ENCODE measurements around the gene RELT.
A peak's percentile ranks its signal among the peaks of the same experiment; 100 is the strongest.

Gene RELT

DNA sequence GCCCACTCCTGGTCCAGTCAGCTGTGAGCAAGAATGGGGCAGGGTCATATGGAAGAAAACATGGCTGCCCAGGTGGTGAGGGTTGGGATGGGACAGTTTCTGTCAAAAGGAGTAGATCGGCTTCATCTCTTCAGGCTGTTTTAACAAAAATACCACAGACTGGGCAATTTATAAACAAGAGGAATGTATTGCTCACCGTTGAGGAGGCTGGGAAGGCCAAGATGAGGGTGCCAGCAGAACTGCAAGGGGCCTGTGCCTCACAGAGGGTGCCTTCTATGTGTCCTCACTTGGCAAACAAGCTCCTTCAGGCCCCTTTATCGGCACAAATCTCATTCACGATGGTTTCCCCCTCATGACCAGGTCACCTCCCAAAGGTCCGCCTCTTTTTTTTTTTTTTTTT, 18.1 kb upstream of the RELT start:
- no peak overlapping the region for H3K4me3 Mint-ChIP-seq
- H3K27me3 Mint-ChIP-seq = no peaks in the 10 kb centered on the region
- no peaks in the 10 kb centered on the region for H3K4me1 Mint-ChIP-seq (ENCODE audit: low read depth)
- no peaks in the 10 kb centered on the region for H3K9me3 Mint-ChIP-seq
- peaks cover 16% of the 10 kb centered on the region for H3K36me3 Mint-ChIP-seq (ENCODE audit: low read depth)
- H3K27ac Mint-ChIP-seq = no peak overlapping the region
- intact Hi-C loops (cut with micrococcal nuclease) = no loop called here

GRCh38 chr11:73359341-73359740, 16.9 kb upstream of the RELT start:
- no peaks in the 10 kb centered on the region for H3K9me3 Mint-ChIP-seq
- peak overlapping the region; percentile 43 for H3K27ac Mint-ChIP-seq
- no peaks in the 10 kb centered on the region for H3K4me1 Mint-ChIP-seq (ENCODE audit: low read depth)
- H3K4me3 Mint-ChIP-seq = no peak overlapping the region
- no peaks in the 10 kb centered on the region for H3K27me3 Mint-ChIP-seq
- peaks cover 24% of the 10 kb centered on the region for H3K36me3 Mint-ChIP-seq (ENCODE audit: low read depth)
- intact Hi-C loops (cut with micrococcal nuclease) = no loop called here

GRCh38 chr11:73359930-73360742, 16.1 kb upstream of the RELT start:
- Mint-ChIP-seq H3K36me3 (ENCODE audit: low read depth) (peaks cover 24% of the 10 kb centered on the region), H3K4me3 (no peak overlapping the region), H3K27ac (peak overlapping the region; percentile 43), H3K4me1 (ENCODE audit: low read depth) (no peaks in the 10 kb centered on the region), H3K27me3 (no peaks in the 10 kb centered on the region), H3K9me3 (no peaks in the 10 kb centered on the region)
- intact Hi-C loops (cut with micrococcal nuclease) = no loop called here

DNA sequence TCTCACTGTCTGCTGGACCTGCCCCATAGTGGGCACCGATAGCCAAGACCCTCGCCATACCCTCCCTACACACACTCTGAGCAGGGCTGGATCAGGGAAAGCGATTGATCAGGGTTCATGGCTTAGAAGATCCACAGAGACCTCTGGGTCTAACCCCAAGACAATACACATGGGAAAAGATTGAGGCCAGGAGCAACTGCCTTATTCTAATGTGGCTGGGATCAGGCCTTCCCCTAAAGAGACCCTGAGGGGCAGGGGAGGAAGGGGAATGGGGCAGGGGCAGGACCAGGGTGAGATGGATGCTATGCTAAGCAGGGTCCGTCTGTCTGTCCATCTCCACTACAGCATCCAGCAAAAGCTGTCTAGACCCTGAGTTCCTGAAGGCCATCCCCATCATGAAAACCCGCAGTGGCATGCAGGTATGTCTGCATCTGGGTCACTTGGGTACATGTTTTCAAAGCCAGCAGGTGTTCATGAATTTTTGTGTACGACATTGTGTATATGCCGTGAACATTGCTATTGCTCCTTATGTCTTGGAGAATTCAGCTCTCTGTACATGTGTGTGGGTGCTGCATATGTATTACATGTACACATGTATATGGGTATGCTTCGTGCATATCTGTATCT, 15.3 kb upstream of the RELT start:
- Mint-ChIP-seq H3K4me1 (ENCODE audit: low read depth) (peaks cover 3% of the 10 kb centered on the region), H3K36me3 (ENCODE audit: low read depth) (peaks cover 24% of the 10 kb centered on the region), H3K4me3 (no peak overlapping the region), H3K9me3 (no peaks in the 10 kb centered on the region), H3K27me3 (no peaks in the 10 kb centered on the region), H3K27ac (no peak overlapping the region)
- intact Hi-C loops (cut with micrococcal nuclease) = no loop called here

- H3K9me3 Mint-ChIP-seq = no peaks in the 10 kb centered on the region
- H3K27me3 Mint-ChIP-seq = no peaks in the 10 kb centered on the region
- intact Hi-C loops (cut with micrococcal nuclease) = no loop called here
- H3K36me3 Mint-ChIP-seq (ENCODE audit: low read depth) = peaks cover 24% of the 10 kb centered on the region
- H3K4me3 Mint-ChIP-seq = no peak overlapping the region
- H3K4me1 Mint-ChIP-seq (ENCODE audit: low read depth) = peaks cover 16% of the 10 kb centered on the region
- H3K27ac Mint-ChIP-seq = no peak overlapping the region
Measured at GRCh38 chr11:73361953-73362776, 14.0 kb upstream of the RELT start.

DNA sequence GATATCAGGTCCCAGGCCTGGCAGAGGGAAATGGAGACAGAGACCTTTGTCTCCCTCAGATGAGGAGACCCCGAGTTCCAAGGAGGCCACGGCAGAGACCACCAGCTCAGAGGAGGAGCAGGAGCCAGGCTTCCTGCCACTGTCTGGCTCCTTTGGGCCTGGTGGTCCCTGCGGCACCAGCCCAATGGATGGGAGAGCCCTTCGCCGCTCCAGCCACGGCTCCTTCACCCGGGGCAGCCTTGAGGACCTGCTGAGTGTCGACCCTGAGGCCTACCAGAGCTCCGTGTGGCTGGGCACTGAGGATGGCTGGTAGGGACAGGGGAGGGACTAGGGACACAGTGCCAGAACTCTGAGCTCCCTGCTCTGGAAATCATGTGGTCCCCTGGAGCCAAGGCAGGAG, 13.1 kb upstream of the RELT start:
- peaks cover 21% of the 10 kb centered on the region for H3K4me1 Mint-ChIP-seq (ENCODE audit: low read depth)
- H3K9me3 Mint-ChIP-seq = no peaks in the 10 kb centered on the region
- no peaks in the 10 kb centered on the region for H3K27me3 Mint-ChIP-seq
- H3K4me3 Mint-ChIP-seq = no peak overlapping the region
- intact Hi-C loops (cut with micrococcal nuclease) = no loop called here
- no peak overlapping the region for H3K27ac Mint-ChIP-seq
- peaks cover 24% of the 10 kb centered on the region for H3K36me3 Mint-ChIP-seq (ENCODE audit: low read depth)

- intact Hi-C loops (cut with micrococcal nuclease) = no loop called here
- no peaks in the 10 kb centered on the region for H3K27me3 Mint-ChIP-seq
- H3K27ac Mint-ChIP-seq = no peak overlapping the region
- H3K4me3 Mint-ChIP-seq = no peak overlapping the region
- peaks cover 17% of the 10 kb centered on the region for H3K36me3 Mint-ChIP-seq (ENCODE audit: low read depth)
- no peaks in the 10 kb centered on the region for H3K9me3 Mint-ChIP-seq
- H3K4me1 Mint-ChIP-seq (ENCODE audit: low read depth) = peaks cover 21% of the 10 kb centered on the region
Measured at GRCh38 chr11:73365352-73366264, 10.6 kb upstream of the RELT start.

GRCh38 chr11:73366265-73366610, 10.0 kb upstream of the RELT start:
- Mint-ChIP-seq H3K27ac (no peak overlapping the region), H3K9me3 (no peaks in the 10 kb centered on the region), H3K36me3 (ENCODE audit: low read depth) (peaks cover 17% of the 10 kb centered on the region), H3K27me3 (peaks cover 3% of the 10 kb centered on the region), H3K4me3 (no peak overlapping the region), H3K4me1 (ENCODE audit: low read depth) (peaks cover 21% of the 10 kb centered on the region)
- intact Hi-C loops (cut with micrococcal nuclease) = no loop called here

DNA sequence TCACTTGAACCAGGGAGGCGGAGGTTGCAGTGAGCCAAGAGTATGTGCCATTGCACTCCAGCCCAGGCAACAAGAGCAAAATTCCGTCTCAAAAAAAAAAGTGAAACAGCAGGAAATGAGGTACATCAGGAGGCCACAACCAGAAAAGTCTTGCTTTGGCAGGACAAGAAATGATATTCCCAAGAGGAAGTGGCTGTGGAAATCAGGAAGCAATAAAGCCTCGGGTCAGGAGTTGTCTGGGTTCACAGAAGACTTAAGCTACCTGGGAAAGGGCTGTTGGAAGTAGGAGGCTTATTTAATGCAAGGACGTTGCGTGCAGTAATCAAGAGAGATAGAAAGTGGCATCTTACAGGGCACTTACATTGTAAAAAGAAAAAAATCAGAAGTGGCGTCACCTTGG, 9.2 kb upstream of the RELT start:
- Mint-ChIP-seq H3K4me3 (no peak overlapping the region), H3K27ac (no peak overlapping the region), H3K27me3 (peaks cover 9% of the 10 kb centered on the region), H3K4me1 (ENCODE audit: low read depth) (peaks cover 24% of the 10 kb centered on the region), H3K9me3 (no peaks in the 10 kb centered on the region), H3K36me3 (ENCODE audit: low read depth) (peaks cover 17% of the 10 kb centered on the region)
- intact Hi-C loops (cut with micrococcal nuclease) = no loop called here

- Mint-ChIP-seq H3K4me3 (no peak overlapping the region), H3K36me3 (ENCODE audit: low read depth) (peaks cover 14% of the 10 kb centered on the region), H3K27me3 (peaks cover 9% of the 10 kb centered on the region), H3K9me3 (no peaks in the 10 kb centered on the region), H3K27ac (no peak overlapping the region), H3K4me1 (ENCODE audit: low read depth) (peaks cover 30% of the 10 kb centered on the region)
- intact Hi-C loops (cut with micrococcal nuclease) = no loop called here
Measured at GRCh38 chr11:73367482-73368024, 8.6 kb upstream of the RELT start.

DNA sequence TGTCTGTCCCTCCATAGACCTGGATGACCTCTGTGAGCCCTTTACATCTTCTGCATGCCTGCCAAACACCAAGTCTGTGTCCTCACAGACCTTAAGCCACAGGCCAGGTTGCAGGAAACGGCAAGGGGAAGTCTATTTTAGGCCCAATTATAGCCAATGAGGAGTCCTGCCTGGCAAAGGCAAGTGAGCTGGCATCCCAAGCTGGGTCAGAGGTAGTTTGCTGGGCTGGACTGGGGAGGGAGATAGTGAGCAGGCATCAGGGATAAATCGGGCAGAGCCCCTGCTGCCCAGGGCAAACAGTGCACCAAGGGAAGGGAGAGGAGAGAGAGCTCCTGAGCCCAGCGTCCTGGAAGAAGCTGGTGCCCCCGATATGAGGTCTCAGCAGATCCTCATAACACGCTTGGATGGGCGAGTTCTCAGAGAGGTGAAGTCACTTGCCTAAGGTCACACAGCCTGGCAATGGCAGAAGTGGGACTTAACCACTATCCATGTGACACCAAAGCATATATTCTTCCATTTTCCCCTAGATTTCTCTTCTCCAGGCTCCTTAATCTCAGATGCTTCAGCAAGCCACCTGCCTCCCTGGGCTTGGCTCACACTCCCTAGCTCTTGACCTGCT, 3.7 kb upstream of the RELT start:
- peaks cover 9% of the 10 kb centered on the region for H3K27me3 Mint-ChIP-seq
- H3K27ac Mint-ChIP-seq = no peak overlapping the region
- H3K4me3 Mint-ChIP-seq = no peak overlapping the region
- H3K36me3 Mint-ChIP-seq (ENCODE audit: low read depth) = peaks cover 10% of the 10 kb centered on the region
- intact Hi-C loops (cut with micrococcal nuclease) = no loop called here
- peaks cover 28% of the 10 kb centered on the region for H3K4me1 Mint-ChIP-seq (ENCODE audit: low read depth)
- no peaks in the 10 kb centered on the region for H3K9me3 Mint-ChIP-seq

DNA sequence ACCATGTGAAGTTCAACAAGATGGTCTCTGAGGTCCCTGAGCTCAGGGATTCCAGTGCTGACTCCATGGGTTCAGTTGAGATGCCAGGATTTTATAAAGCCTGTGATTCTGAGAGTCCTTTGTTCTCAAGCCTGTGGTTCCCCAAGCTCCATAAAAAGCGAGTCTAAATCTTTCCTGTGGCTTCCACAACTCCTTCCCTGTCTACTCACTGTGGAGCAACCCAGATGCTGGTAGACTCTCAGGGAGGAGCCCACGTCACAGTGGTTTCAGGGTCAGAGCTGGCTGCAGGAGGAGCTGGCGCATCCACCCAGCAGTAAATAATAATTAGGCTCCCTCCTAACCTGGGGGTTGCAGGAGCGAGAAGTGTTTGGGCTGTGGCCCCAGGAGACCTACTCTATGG, 2.0 kb upstream of the RELT start:
- Mint-ChIP-seq H3K9me3 (no peaks in the 10 kb centered on the region), H3K27ac (no peak overlapping the region), H3K36me3 (ENCODE audit: low read depth) (peaks cover 27% of the 10 kb centered on the region), H3K4me1 (ENCODE audit: low read depth) (peaks cover 39% of the 10 kb centered on the region), H3K4me3 (no peak overlapping the region), H3K27me3 (peaks cover 9% of the 10 kb centered on the region)
- intact Hi-C loops (cut with micrococcal nuclease) = no loop called here

DNA sequence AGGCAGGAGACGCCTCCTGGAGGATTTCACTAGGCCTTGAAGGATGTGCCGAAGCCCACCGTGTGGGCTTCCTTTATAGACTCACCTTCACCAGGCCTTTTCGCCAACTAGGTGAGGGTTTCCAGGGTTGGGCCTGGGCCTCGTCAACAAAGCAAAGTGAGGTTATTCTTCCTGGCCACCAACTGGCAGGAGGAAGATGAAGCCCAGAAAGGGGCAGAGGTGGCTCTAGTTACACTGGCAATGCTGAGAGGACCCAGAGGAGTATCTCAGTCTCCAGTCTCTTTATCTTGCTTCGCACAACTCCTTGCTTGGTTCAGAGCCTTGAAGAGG, 404 bp upstream of the RELT start:
- peaks cover 55% of the 10 kb centered on the region for H3K4me1 Mint-ChIP-seq (ENCODE audit: low read depth)
- peak overlapping the region; percentile 84 for H3K4me3 Mint-ChIP-seq
- H3K27ac Mint-ChIP-seq = peak overlapping the region; percentile 86
- intact Hi-C loops (cut with micrococcal nuclease) = loop anchor here (1.0 kb wide), 1 partner anchor 18 kb away; no protein-coding TSS in a partner anchor
- H3K9me3 Mint-ChIP-seq = no peaks in the 10 kb centered on the region
- peaks cover 9% of the 10 kb centered on the region for H3K27me3 Mint-ChIP-seq
- H3K36me3 Mint-ChIP-seq (ENCODE audit: low read depth) = peaks cover 43% of the 10 kb centered on the region
